ENCODE results near the gene ABHD17A. TPM values are rescaled to one million over a fixed set of nuclear protein-coding genes. Genes with fewer than 3 reads are reported as not detected.

The ABHD17A gene
- total and polyA plus RNA-seq, 9 of the 15 experiments (the other 6 are each of a cell fraction or from before 2014, with no cell fraction given) = 0.04 to 135 (median 21.8) TPM; not detected in 1

DNA sequence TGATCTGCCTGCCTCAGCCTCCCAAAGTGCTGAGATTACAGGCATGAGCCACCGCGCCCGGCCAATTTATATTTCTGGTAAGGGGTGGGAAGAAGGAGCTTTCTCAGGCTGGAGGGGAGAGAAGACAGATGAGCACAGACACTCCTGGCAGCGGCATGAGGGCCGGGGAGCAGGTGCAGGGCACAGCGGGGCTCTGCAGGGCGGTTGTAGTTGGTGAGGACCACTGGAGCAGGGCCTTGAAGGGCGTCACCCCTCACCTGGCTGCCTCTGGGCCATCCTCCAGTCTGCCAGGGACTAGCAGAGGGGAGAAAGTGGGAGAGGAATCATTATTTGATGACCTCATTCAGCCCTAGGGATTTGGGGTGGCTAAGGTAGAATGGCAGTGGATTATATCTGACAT, 47.1 kb upstream of the ABHD17A start:
- POLR2A ChIA-PET = interaction anchor here (1.6 kb wide), 1 partner anchor 16 kb away, joined by 4 read pairs; no protein-coding TSS in a partner anchor
- FAIRE-seq (no peak), ATAC-seq (no peak), DNase-seq (ENCODE audit: extremely low read depth in 1 of 4, low spot score in 3 of 4) (no peak)
- Histone ChIP-seq H3K4me2 (ENCODE audit: insufficient read depth, low read length) (no peak overlapping the region), H3K4me1 (replicated peaks in 1 of 2; ENCODE audit: control insufficient read depth in 2 of 2, insufficient read depth in 2 of 2, low read length in 2 of 2) (peaks cover 6 to 38% of the 10 kb centered on the region in 2 experiments; a peak in 3 of 5 replicates), H3K9me1 (ENCODE audit: control insufficient read depth, insufficient read depth, low read length) (no peaks in the 10 kb centered on the region), H3K4me3 (no peak overlapping the region), H4K20me1 (replicated peaks; ENCODE audit: control insufficient read depth, insufficient read depth, low read length) (no peaks in the 10 kb centered on the region), H3K36me3 (ENCODE audit: control insufficient read depth, insufficient read depth, low read length) (no peaks in the 10 kb centered on the region), H3K9ac (ENCODE audit: insufficient read depth in 1 of 2, low read depth in 2 of 2, low read length in 2 of 2) (no peak overlapping the region), H3K27ac (ENCODE audit: extremely low read depth, low read depth, low read length) (no peak overlapping the region), H2AFZ (ENCODE audit: low read depth, low read length) (no peak overlapping the region), H3K9me3 (replicated peaks; ENCODE audit: control insufficient read depth, insufficient read depth, low read depth, low read length) (peaks cover 7% of the 10 kb centered on the region; the same call in 1 of the 2 replicates), H3K27me3 (ENCODE audit: control insufficient read depth in 2 of 2, insufficient read depth in 2 of 2, low read length in 2 of 2) (no peaks in the 10 kb centered on the region), H3K79me2 (ENCODE audit: control insufficient read depth, insufficient read depth, low read length) (no peaks in the 10 kb centered on the region)
- no peak for TF ChIP-seq ZNF75A (CRISPR knock-in tag; IDR thresholded peaks at IDR 0.05)
- no peak for TF ChIP-seq BDP1 (IDR thresholded peaks at IDR 0.05; ENCODE audit: insufficient read depth, insufficient read length)
- TF ChIP-seq, protein P1, sequence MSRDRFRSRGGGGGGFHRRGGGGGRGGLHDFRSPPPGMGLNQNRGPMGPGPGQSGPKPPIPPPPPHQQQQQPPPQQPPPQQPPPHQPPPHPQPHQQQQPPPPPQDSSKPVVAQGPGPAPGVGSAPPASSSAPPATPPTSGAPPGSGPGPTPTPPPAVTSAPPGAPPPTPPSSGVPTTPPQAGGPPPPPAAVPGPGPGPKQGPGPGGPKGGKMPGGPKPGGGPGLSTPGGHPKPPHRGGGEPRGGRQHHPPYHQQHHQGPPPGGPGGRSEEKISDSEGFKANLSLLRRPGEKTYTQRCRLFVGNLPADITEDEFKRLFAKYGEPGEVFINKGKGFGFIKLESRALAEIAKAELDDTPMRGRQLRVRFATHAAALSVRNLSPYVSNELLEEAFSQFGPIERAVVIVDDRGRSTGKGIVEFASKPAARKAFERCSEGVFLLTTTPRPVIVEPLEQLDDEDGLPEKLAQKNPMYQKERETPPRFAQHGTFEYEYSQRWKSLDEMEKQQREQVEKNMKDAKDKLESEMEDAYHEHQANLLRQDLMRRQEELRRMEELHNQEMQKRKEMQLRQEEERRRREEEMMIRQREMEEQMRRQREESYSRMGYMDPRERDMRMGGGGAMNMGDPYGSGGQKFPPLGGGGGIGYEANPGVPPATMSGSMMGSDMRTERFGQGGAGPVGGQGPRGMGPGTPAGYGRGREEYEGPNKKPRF (IDR thresholded peaks at IDR 0.05; ENCODE audit: low read depth, low read length) = no peak
- TF ChIP-seq ATF1 (CRISPR knock-in tag; IDR thresholded peaks at IDR 0.05) = no peak
- no peak for TF ChIP-seq ATF1 (tag; IDR thresholded peaks at IDR 0.05)
- no peak for TF ChIP-seq NFYB (IDR thresholded peaks at IDR 0.05; ENCODE audit: extremely low read depth, insufficient read length)
- TF ChIP-seq ZNF583 (CRISPR knock-in tag; IDR thresholded peaks at IDR 0.05) = no peak
- no peak for TF ChIP-seq ZNF324 (CRISPR knock-in tag; IDR thresholded peaks at IDR 0.05)
- TF ChIP-seq PRPF4 (IDR thresholded peaks at IDR 0.05; ENCODE audit: insufficient read depth, low read depth, low read length, poor library complexity, severe bottlenecking) = no peak
- TF ChIP-seq SOX6 (IDR thresholded peaks at IDR 0.05) = no peak
- no peak for TF ChIP-seq TBP (optimal IDR thresholded peaks at IDR 0.05; ENCODE audit: low read depth, low read length)
- TF ChIP-seq, protein P2, sequence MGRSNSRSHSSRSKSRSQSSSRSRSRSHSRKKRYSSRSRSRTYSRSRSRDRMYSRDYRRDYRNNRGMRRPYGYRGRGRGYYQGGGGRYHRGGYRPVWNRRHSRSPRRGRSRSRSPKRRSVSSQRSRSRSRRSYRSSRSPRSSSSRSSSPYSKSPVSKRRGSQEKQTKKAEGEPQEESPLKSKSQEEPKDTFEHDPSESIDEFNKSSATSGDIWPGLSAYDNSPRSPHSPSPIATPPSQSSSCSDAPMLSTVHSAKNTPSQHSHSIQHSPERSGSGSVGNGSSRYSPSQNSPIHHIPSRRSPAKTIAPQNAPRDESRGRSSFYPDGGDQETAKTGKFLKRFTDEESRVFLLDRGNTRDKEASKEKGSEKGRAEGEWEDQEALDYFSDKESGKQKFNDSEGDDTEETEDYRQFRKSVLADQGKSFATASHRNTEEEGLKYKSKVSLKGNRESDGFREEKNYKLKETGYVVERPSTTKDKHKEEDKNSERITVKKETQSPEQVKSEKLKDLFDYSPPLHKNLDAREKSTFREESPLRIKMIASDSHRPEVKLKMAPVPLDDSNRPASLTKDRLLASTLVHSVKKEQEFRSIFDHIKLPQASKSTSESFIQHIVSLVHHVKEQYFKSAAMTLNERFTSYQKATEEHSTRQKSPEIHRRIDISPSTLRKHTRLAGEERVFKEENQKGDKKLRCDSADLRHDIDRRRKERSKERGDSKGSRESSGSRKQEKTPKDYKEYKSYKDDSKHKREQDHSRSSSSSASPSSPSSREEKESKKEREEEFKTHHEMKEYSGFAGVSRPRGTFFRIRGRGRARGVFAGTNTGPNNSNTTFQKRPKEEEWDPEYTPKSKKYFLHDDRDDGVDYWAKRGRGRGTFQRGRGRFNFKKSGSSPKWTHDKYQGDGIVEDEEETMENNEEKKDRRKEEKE (IDR thresholded peaks at IDR 0.05; ENCODE audit: borderline replicate concordance in 1 of 2, control insufficient read depth in 1 of 2, low read depth in 2 of 2, low read length in 1 of 2) = no peak
- TF ChIP-seq CHD1 (IDR thresholded peaks at IDR 0.05; ENCODE audit: low read length) = no peak
- TF ChIP-seq, protein P3, sequence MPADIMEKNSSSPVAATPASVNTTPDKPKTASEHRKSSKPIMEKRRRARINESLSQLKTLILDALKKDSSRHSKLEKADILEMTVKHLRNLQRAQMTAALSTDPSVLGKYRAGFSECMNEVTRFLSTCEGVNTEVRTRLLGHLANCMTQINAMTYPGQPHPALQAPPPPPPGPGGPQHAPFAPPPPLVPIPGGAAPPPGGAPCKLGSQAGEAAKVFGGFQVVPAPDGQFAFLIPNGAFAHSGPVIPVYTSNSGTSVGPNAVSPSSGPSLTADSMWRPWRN (IDR thresholded peaks at IDR 0.05; ENCODE audit: low read depth) = no peak
- WGBS (ENCODE audit: insufficient coverage, low coverage, missing lambda C conversion rate) = 29% methylated on average over 7 of the region's 8 CpGs
- CTCF ChIA-PET (ENCODE audit: low intra/inter-chr PET ratio) = no interaction called here
- intact Hi-C loops (cut with micrococcal nuclease) (no loop called here), in situ Hi-C loops (cut with MboI) (no loop called here)
- BruUV-seq (replicated peaks) = no TSS peak

All from K562 (cell line).